GM21526 (cell line): ENCODE results near the gene ZBTB38.
A peak's percentile ranks its signal among the peaks of the same experiment; 100 is the strongest.

Source experiments
- ATAC-seq: cut with Tn5 transposase; IDR thresholded peaks from one replicate; pipeline ENCODE4 v1.9.1; 2021; ENCODE audit warnings: moderate library complexity; ENCODE audit not compliant: unreplicated experiment, low FRiP score

The ZBTB38 gene

GRCh38 chr3:141401095-141401494 is 32.8 kb downstream of the ZBTB38 start:
- ATAC-seq: no peak

- peak; percentile 52 for ATAC-seq
Observed at GRCh38 chr3:141401573-141402475, 33.5 kb downstream of the ZBTB38 start.

- no peak for ATAC-seq
Observed at GRCh38 chr3:141402476-141403171, 34.3 kb downstream of the ZBTB38 start.

- no peak for ATAC-seq
Observed at GRCh38 chr3:141403576-141403975, 35.3 kb downstream of the ZBTB38 start.

GRCh38 chr3:141405025-141405424 is 36.7 kb downstream of the ZBTB38 start:
- ATAC-seq: no peak

GRCh38 chr3:141405591-141405990 is 37.3 kb downstream of the ZBTB38 start:
- no peak for ATAC-seq

GRCh38 chr3:141406265-141406664 is 38.0 kb downstream of the ZBTB38 start:
- no peak for ATAC-seq

- ATAC-seq: no peak
Observed at GRCh38 chr3:141407047-141407446, 38.7 kb downstream of the ZBTB38 start.

GRCh38 chr3:141407825-141408224 is 39.5 kb downstream of the ZBTB38 start:
- ATAC-seq: no peak

GRCh38 chr3:141408596-141408995 is 40.3 kb downstream of the ZBTB38 start:
- no peak for ATAC-seq

GRCh38 chr3:141409940-141410241 is 41.6 kb downstream of the ZBTB38 start:
- no peak for ATAC-seq

GRCh38 chr3:141410408-141410807 is 42.1 kb downstream of the ZBTB38 start:
- ATAC-seq: no peak

- no peak for ATAC-seq
Observed at GRCh38 chr3:141410846-141411245, 42.5 kb downstream of the ZBTB38 start.

- ATAC-seq: no peak
Observed at GRCh38 chr3:141411251-141411771, 43.0 kb downstream of the ZBTB38 start.

- ATAC-seq: no peak
Observed at GRCh38 chr3:141412087-141412935, 44.0 kb downstream of the ZBTB38 start.

GRCh38 chr3:141412936-141413354 is 44.6 kb downstream of the ZBTB38 start:
- ATAC-seq: no peak

GRCh38 chr3:141413391-141413790 is 45.1 kb downstream of the ZBTB38 start:
- no peak for ATAC-seq

- no peak for ATAC-seq
Observed at GRCh38 chr3:141413801-141414689, 45.7 kb downstream of the ZBTB38 start.

GRCh38 chr3:141414800-141415462 is 46.6 kb downstream of the ZBTB38 start:
- ATAC-seq: no peak
